BJ (cell line): ENCODE results near the gene SLC6A12. TPM values are rescaled to one million over a fixed set of nuclear protein-coding genes. Genes with fewer than 3 reads are reported as not detected.

ENCODE experiments used
- CTCF ChIA-PET: fragments of 350-600 bp; formaldehyde crosslinking; extraction: SDS; loops from one replicate; lab custom pipeline; 2021; ENCODE audit warnings: antibody characterized with exemption, inconsistent platforms; lab: Yijun Ruan, JAX
- POLR2A ChIA-PET: fragments of 300-600 bp; sonication (Branson Sonifier 250); formaldehyde crosslinking; extraction: SDS; loops from one replicate; lab custom pipeline; 2021; ENCODE audit warnings: antibody characterized with exemption; lab: Charles Lee
- DNase-seq: peaks from one replicate; pipeline ENCODE4 v3.0.0-alpha.2; 2011; ENCODE audit warnings: low read depth
- H3K27me3 ChIP-seq: 2 replicates; pipeline ENCODE4 v1.6.0; 2011; ENCODE audit warnings: low read length; ENCODE audit not compliant: control insufficient read depth, insufficient read depth
- H3K36me3 ChIP-seq: 2 replicates; pipeline ENCODE4 v1.5.1; 2011; ENCODE audit warnings: low read length; ENCODE audit not compliant: control insufficient read depth, insufficient read depth
- H3K4me3 ChIP-seq: 2 replicates; pipeline ENCODE4 v1.5.1; 2011; ENCODE audit warnings: low read depth, mild to moderate bottlenecking, control low read depth, low read length
- CTCF ChIP-seq: IDR thresholded peaks from 2 replicates; pipeline ENCODE4 v1.5.1; 2011; ENCODE audit warnings: low read depth, mild to moderate bottlenecking, control low read depth, inconsistent platforms, low read length, moderate library complexity; ENCODE audit not compliant: insufficient read depth
- polyA plus RNA-seq: library from polyadenylated mRNA; depleted of rRNA; stranded (reverse); fragments of >200 nt; gene quantifications from 2 replicates; pipeline ENCODE4 v1.2.3, GENCODE V29; 2011

SLC6A12 gene
- polyA plus RNA-seq, 1 experiment: not detected

DNA sequence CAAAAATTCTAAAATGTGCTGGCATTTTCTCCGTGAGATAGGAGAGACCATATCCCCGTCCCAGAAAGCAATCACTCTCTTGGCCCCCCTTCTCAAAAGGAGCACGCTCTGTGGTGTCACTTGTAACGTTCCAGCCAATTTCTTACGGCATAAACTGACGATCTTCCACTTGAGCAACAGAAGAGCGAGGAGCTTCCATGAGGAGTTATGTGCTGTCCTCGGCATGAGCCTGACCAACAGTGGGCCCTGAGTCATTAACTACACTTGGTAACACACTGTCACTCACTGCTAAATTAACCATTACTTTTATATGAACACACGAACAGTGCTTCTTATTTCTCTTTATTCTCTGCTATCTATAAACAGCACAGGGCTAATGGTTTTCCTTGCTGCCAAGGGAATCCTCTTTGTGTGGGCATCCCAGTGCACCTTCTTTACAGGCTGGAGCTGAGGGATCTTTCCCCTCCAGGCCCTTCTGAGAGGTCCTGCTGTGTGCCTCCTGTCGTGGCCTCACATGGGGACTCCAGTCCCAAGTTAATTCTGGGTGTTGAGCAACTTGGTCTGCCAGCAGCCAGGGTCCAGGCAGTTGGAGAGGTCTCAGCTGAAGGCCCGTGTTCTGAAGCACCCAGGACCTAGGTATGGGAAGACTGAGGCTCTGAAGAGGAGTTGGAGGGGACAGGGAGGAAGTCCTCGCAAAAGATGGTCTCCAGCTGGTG lies 39.3 kb upstream of the SLC6A12 start:
- POLR2A ChIA-PET: no interaction called here

DNA sequence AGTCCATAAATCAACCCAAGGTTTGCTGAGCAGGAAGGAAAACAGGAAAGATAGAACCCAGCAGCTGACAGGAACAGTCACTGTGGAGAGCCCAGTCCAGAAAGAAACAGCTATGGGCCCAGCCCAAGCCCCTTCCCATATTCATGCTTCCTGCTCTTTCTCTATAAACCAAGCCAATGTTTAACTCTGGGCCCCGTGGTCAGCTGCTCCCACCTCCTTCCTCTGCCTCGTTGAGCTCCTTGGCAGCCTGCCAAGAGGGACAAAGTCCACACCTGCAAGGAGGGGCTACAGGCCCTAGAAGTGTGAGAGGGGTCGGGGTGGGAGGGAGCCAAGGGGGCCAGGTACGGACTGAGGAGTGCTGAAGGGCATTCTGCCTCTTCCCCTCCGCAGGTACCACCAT lies 38.7 kb upstream of the SLC6A12 start:
- ChIA-PET CTCF (no interaction called here), POLR2A (no interaction called here)
- no peak for TF ChIP-seq CTCF
- peaks cover 12% of the 10 kb centered on the region for H3K27me3 ChIP-seq
- no peak for DNase-seq
- no peak overlapping the region for H3K4me3 ChIP-seq
- no peaks in the 10 kb centered on the region for H3K36me3 ChIP-seq

More for the DNA sequence above, 39.3 kb upstream of the SLC6A12 start:
- no peak overlapping the region for H3K4me3 ChIP-seq
- no peak for DNase-seq
- TF ChIP-seq CTCF: no peak
- peaks cover 17% of the 10 kb centered on the region for H3K27me3 ChIP-seq
- CTCF ChIA-PET: no interaction called here
- no peaks in the 10 kb centered on the region for H3K36me3 ChIP-seq

- CTCF ChIA-PET: interaction anchor here (0.6 kb wide), 1 partner anchor 12 kb away, joined by 3 read pairs; no protein-coding TSS in a partner anchor
- Histone ChIP-seq H3K4me3 (no peak overlapping the region), H3K27me3 (no peaks in the 10 kb centered on the region), H3K36me3 (no peaks in the 10 kb centered on the region)
- POLR2A ChIA-PET: no interaction called here
- TF ChIP-seq CTCF: no peak
- DNase-seq: no peak
Observed at GRCh38 chr12:247271-247670, 33.3 kb upstream of the SLC6A12 start.

- H3K36me3 ChIP-seq: no peaks in the 10 kb centered on the region
- CTCF ChIA-PET: interaction anchor here (0.5 kb wide), 1 partner anchor 54 kb away, joined by 3 read pairs; no protein-coding TSS in a partner anchor
- no peak for TF ChIP-seq CTCF
- no peak overlapping the region for H3K4me3 ChIP-seq
- no peaks in the 10 kb centered on the region for H3K27me3 ChIP-seq
- no peak for DNase-seq
- POLR2A ChIA-PET: interaction anchor here (0.5 kb wide), 1 partner anchor 81 kb away, joined by 5 read pairs; no protein-coding TSS in a partner anchor
Observed at GRCh38 chr12:243381-243780, 29.4 kb upstream of the SLC6A12 start.

DNA sequence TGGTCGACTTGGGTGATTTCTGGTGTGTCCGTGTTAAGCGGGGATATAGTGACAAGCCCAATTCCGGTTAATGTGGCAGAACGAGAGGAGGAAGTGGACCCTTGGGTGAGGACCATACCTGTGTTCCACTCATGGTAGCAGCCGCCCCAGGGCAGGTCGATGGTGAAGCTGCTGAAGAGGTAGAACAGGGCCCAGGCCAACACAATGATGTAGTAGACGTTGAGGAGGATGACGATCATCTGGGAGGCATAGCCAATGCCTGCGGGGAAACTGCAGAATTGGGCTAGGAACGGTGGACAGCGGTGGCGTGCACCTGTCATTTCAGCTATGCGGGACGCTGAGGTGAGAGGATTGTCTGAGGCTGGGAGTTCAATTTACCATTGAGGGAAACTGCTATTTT lies 28.5 kb upstream of the SLC6A12 start:
- Histone ChIP-seq H3K27me3 (no peaks in the 10 kb centered on the region), H3K36me3 (no peaks in the 10 kb centered on the region), H3K4me3 (no peak overlapping the region)
- ChIA-PET CTCF (no interaction called here), POLR2A (no interaction called here)
- no peak for TF ChIP-seq CTCF
- no peak for DNase-seq
